GM21825 (cell line): ENCODE data around the gene PXMP4.

ENCODE experiments used
- ATAC-seq: cut with Tn5 transposase; IDR thresholded peaks from one replicate; pipeline ENCODE4 v1.9.1; 2021; ENCODE audit warnings: mild to moderate bottlenecking, moderate library complexity; ENCODE audit not compliant: unreplicated experiment

PXMP4 gene

GRCh38 chr20:33685328-33686099, 34.6 kb downstream of the PXMP4 start:
- ATAC-seq = peak; percentile 31

GRCh38 chr20:33684533-33685327, 35.4 kb downstream of the PXMP4 start:
- no peak for ATAC-seq

DNA sequence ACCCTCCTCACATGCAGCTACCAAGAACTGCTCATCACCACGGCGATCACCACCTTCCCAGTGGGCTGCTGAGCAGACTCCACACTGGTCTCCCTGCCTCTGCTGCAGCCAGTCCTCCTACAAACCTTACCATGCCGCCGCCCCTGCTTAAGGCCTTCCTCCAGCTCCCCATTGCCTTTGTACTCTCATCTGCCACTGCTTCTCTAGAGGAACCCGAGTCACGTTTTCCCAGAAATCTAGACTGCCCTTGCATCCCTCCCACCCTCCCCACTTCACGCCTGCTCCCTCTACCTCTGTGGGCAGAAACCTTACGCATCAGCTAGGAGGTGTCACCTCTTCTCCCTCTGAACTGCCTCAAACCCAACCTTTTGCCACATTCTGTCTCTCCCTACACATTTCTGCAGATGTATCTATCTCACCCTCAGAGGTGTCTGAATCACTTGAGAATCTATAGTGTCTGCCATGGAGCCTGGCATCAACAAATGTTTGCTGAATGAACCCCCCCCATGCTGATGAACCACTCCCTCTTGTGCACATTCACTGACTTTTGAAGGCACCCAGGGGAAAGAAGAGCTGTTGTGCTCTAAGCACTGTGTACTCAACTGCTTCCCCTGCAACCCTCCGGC, 38.3 kb downstream of the PXMP4 start:
- ATAC-seq = no peak

DNA sequence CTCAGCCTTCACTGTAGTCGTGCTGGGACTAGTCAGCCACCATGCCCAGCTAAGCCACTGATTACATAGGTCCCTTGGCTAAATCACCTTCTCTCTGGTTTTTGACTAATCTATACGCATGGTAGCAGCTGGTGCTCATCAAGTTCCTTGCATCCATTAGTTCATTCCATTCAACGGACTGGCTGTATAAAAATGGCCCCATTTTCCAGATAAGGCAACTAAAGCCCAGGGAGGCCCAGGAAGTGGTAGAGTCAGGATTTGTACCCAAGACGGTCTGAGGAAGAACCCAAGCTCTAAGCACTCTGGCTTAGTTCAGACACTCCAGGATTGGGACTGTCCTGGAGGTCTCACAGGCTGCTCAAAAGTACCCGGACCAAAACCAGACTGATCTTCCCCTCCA, 38.8 kb downstream of the PXMP4 start:
- ATAC-seq = no peak

DNA sequence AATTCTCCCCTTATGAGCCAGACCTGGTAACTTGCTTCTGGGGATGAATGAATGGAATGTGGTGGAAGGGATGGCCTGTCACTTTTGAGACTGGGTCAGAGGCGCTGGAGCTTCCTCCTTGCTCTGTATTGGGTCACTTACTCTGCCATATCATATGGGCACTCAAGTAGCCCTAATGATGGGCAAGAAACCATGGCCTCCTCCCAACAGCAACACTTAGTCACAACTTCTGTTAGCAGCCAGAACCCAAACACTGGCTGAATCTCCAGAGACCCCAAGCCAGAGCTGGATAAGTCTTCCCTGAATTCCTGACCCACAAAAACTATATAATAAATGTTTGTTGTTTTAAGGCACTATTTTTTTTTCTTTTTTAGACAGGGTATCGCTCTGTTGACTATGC, 39.4 kb downstream of the PXMP4 start:
- no peak for ATAC-seq

DNA sequence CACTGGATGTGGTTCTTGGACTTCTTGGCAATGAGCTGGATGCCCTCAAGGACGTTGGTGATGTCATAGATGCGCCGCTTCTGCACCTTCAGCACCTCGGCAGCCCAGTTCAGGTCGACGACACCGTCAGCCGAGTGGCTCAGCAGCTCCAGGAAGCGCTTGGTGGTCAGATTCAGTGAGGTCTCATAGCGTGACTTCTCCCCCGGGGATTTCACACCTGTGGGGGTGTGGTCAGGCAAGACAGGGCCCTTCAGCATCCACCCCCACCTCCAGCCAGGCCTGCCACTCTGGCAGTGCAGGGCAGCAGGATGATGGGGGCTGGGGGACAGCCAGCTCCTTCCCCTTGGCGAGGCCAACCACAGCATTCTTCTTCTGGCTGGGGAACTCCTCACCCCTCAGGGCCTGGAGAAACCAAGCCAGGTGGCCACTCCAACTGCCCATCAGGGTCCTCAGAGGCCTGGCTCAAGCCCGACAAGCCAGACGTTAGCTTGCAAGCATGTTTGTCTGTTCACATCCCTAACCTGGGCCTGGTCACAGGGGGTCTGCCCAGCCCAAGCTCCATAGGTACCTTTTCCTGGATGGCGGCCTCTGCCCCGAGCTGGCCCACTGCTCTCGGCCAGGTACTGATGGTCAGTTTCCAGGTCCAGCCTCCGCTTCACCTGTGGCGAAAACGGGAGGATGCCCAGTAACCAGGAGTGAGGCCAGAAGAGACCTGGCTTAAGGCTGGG, 40.2 kb downstream of the PXMP4 start:
- no peak for ATAC-seq

GRCh38 chr20:33677991-33678702, 42.0 kb downstream of the PXMP4 start:
- no peak for ATAC-seq

GRCh38 chr20:33676652-33677645, 43.2 kb downstream of the PXMP4 start:
- no peak for ATAC-seq

DNA sequence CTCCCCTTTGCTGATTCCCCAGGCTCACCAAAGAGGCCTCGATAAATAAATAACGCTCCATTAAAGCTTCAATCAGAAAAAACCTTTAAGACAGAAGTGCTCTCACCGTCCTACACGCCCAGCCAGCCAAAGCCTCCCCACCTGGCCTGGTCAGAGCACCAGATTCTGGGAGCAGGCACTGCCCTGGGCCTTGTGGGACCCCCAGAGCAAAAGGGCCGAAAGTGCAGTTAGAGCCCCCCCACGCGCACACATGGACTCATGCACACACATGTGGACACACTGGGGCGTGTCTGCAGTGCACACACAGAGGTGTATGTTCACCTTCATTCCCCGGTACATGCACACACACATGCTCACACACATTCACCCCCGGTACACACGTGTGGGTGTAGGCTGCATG, 44.0 kb downstream of the PXMP4 start:
- no peak for ATAC-seq

GRCh38 chr20:33675136-33675959, 44.8 kb downstream of the PXMP4 start:
- ATAC-seq = no peak

DNA sequence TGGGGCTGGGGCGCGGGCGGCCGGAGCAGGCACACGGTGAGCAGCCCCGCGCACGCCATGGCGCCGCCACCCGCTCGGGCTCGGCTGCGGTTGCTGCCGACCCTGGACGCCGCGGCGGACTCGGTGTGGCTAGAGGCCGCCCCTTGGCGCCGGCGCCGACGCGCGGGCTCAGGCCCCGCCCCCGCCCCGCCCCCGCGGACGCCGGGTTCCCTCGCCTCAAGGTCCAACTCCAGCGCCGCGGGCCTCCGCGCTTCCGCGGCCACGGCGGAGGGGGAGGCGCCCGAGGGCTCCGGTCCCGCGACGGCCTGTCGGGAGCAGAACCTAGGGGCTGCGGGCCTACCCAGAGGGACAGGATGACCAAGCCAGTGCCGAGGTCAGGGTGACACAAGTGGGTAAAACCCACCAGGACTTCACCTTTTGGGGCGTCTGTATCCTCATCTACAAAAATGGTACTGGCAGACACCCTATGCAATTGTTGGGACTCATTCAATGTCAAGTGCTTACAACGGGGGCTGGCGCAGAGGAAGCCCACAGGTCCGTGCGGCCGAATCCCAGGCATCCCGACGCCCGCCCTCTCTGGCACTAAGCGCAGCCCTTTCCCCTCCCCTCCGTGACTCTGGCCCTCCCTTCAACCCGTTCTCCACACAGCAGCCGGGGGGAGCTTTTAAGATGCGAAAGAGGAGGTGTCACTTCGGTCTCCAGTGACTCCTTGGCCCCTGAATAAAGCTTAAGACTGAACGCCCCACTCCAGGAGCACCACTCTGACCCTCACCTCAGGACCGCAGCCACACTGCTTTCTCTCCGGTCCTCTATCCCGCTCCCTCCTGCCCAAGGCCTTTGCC, 45.6 kb downstream of the PXMP4 start, which contains the start of gene NECAB3:
Gene NECAB3 (minus strand): TSS at position 135 of the 842 bp plus-strand sequence. CDS start 76 bp downstream, at position 59.
- peak; percentile 54 for ATAC-seq

- ATAC-seq = no peak
Observed at GRCh38 chr20:33673410-33674293, 46.5 kb downstream of the PXMP4 start.

GRCh38 chr20:33673114-33673409, 47.0 kb downstream of the PXMP4 start:
- ATAC-seq = no peak

DNA sequence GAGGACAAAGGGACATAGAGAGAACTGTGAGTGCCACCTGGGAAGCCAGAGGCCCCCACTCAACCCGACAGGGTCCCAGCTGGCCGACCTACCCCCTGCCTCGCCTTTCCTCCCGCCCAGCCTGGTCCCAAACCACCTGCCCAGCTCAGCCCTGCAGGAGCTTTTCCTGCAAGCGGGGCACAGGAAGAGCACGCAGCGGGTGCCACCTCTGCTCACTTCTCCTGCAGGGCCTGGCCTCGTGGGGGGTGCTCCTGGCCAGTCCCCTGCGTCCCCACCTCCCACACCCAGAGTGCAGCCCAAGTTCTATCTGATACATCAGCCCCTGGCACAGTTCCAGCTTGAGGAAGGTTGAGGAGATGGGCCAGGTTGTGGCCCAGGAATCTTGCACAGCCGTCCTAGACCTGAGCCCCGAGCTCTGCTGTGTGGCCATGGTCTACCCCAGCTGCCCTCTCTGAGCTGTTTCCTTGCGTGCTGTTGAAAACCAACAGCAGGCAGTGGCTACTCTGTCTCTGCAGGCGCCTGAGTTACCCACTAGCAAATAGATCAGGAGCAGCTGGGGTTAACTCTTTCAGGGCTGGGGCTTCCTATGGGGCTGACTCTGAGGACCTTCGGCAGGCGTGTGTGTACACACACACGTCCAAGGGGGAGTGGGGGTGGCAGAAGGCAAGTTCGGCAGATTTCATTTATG, 47.5 kb downstream of the PXMP4 start:
- ATAC-seq = no peak

- no peak for ATAC-seq
Observed at GRCh38 chr20:33671573-33672288, 48.4 kb downstream of the PXMP4 start.
